Pancreas (tissue), 10 donors: ENCODE results near the gene EIF5. TPM values are rescaled to one million over a fixed set of nuclear protein-coding genes. Genes with fewer than 3 reads are reported as not detected.

Experiments used
- ATAC-seq, 4 donors: fragments of 200-7000 bp; cut with Tn5 transposase; one replicate each; pipeline versions ENCODE4 v1.8.0 to v1.9.1; 2020; ENCODE audit warnings: mild to moderate bottlenecking in 4 of 4, moderate library complexity in 4 of 4
- DNase-seq, 6 donors: peaks; one replicate each; pipeline ENCODE4 v3.0.0-alpha.2; 2020
- FAIRE-seq: peaks from 2 replicates; lab custom pipeline; 2012; peaks lifted over from hg19 to GRCh38; lab: Jason Lieb, UNC
- H3K27ac ChIP-seq, 4 donors: fragments of 200-600 bp; sonication (generic); 1 replicate in 3 of 4; 2 replicates in 1 of 4; pipeline versions ENCODE4 v1.5.0 to v1.8.0; 2020
- H3K27me3 ChIP-seq, 4 donors: fragments of 200-600 bp; one replicate each; pipeline ENCODE4 v1.8.0; 2021
- H3K36me3 ChIP-seq, 3 donors: fragments of 200-600 bp; sonication (generic) in 1 of 3; one replicate each; pipeline versions ENCODE4 v1.5.0 to v1.8.0; 2020 to 2021
- H3K4me1 ChIP-seq, 3 donors: fragments of 200-600 bp; one replicate each; pipeline ENCODE4 v1.8.0; 2021
- H3K4me3 ChIP-seq, 4 donors: fragments of 200-600 bp; sonication (generic) in 2 of 4; one replicate each; pipeline versions ENCODE4 v1.5.0 to v1.8.0; 2020 to 2021
- H3K9me3 ChIP-seq, 4 donors: fragments of 200-600 bp; one replicate each; pipeline ENCODE4 v1.8.0; 2021
- CTCF ChIP-seq, 4 donors: fragments of 200-600 bp; sonication (generic) in 3 of 4; IDR thresholded peaks; one replicate each; pipeline versions ENCODE4 v1.5.0 to v1.8.0; 2021; ENCODE audit warnings: antibody characterized with exemption in 4 of 4
- WGBS, 2 donors: extraction: QIAGEN DNeasy Blood & Tissue Kit; methylation state at CpG; one replicate each; pipeline ENCODE4 v1.1.7; 2013; 5-methylcytosine and 5-hydroxymethylcytosine counted together
- intact Hi-C, 3 donors: fragments of 100-400 bp; cut with DNase I; formaldehyde crosslinking; loops; one replicate each; pipeline versions ENCODE4 v1.11.1 to v1.14.2; 2022
- polyA plus RNA-seq, 2 donors: library from polyadenylated mRNA; stranded (reverse); fragments of 200-250 nt; gene quantifications; one replicate each; pipeline ENCODE4 v1.2.3, GENCODE V29; 2013
- total RNA-seq, 6 donors: library from RNA; stranded (reverse); fragmentation: NEBNext Ultra II Directional in 4 of 6; extraction: Animal tissue kit (Norgen Biotek cat#: 25700) in 4 of 6; gene quantifications; one replicate each; pipeline versions ENCODE4 v1.2.1 to v1.2.4, GENCODE V29; 2021 to 2023
- donor health status: healthy with polysubstance abuse.
- donor health status: DM: no; HTN: no; CAD: no; lungs with moderate emphysema.
- donor health status: DM: no; HTN: no; CAD: no.
- donor health status: control.
- donor health status: control.
- donor health status: Bipolar disorder and iron deficiency.
- donor health status: DM: yes; HTN: yes; CAD: no.
- donor health status: DM: no; HTN: no; CAD: no.
- donor health status: DM: no; HTN: no; CAD: no.
- donor health status: DM: yes; HTN: yes; CAD: no.

EIF5 gene
- total and polyA plus RNA-seq, 8 donors, result 22.2 to 139 (median 95.2) TPM

- Histone ChIP-seq H3K4me3 (no peak overlapping the region), H3K9me3 (no peaks in the 10 kb centered on the region), H3K27ac (no peak overlapping the region), H3K36me3 (no peaks in the 10 kb centered on the region), H3K27me3 (no peaks in the 10 kb centered on the region), H3K4me1 (no peaks in the 10 kb centered on the region)
- DNase-seq (peak in 1 of 6 donors; percentile 16), FAIRE-seq (no peak), ATAC-seq (no peak)
- 76 to 86% methylated on average over 12 of the region's 12 CpGs for WGBS, 2 donors
- TF ChIP-seq CTCF (IDR thresholded peaks at IDR 0.05), result no peak
- intact Hi-C loops, result loop anchor here in 2 of 3 donors (10.0 kb wide), 1 partner anchor 192 kb away; no protein-coding TSS in a partner anchor
Observed at GRCh38 chr14:103296987-103297386, 37.0 kb upstream of the EIF5 start.

GRCh38 chr14:103298620-103299019 lies 35.4 kb upstream of the EIF5 start:
- H3K9me3 ChIP-seq, result no peaks in the 10 kb centered on the region
- no peak for TF ChIP-seq CTCF (IDR thresholded peaks at IDR 0.05)
- no peak overlapping the region for H3K4me3 ChIP-seq
- H3K27ac ChIP-seq, result no peak overlapping the region
- H3K4me1 ChIP-seq, result no peaks in the 10 kb centered on the region
- H3K27me3 ChIP-seq, result no peaks in the 10 kb centered on the region
- ATAC-seq (no peak), FAIRE-seq (no peak), DNase-seq (no peak)
- intact Hi-C loops, result loop anchor here in 2 of 3 donors (10.0 kb wide), 1 partner anchor 194 kb away; no protein-coding TSS in a partner anchor
- WGBS, 2 donors, result 96 to 100% methylated on average over 1 of the region's 1 CpG
- no peaks in the 10 kb centered on the region for H3K36me3 ChIP-seq

DNA sequence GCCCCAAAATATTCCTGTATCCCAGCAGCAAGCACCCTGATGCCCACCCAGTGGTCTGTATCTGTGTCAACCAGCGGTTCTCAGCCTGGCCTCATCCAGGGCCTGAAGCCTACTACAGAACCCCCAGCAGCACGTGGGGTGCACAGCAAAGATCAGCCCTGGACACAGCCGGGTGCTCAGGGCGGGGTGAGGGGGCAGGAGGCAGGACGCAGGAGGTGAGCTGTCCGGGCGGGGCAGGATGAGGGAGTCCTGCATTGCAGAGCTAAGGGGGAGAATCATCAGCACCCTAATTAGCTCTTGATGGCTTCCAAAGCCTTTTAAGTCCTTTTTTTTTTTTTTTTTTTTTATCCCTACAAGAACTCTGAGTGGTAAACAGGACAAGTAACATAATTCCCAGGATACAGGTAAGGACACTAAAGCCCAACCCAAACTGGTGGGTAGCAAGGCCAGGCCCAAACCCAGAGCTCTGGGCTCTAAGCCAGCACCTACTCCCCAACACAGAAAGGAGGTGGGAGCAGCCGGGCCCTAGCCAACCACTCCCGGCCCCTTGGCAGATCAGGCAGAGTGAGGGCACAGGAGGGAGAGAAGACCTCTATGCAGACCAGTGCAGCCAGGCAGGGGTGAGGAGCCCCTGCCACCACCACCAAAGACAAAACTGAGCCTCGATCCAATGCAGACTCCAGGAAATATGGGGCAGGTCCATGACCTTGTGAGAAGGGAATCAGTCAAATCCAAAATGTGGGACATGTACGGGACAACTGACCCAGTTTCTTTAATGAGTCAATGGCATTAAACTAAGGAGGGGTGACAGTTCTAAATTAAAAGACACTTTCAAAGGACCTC lies 32.3 kb upstream of the EIF5 start:
- Histone ChIP-seq H3K36me3 (no peaks in the 10 kb centered on the region), H3K4me1 (no peaks in the 10 kb centered on the region), H3K4me3 (no peak overlapping the region), H3K9me3 (no peaks in the 10 kb centered on the region), H3K27me3 (no peaks in the 10 kb centered on the region), H3K27ac (no peak overlapping the region)
- intact Hi-C loops, result no loop called here
- ATAC-seq (no peak), FAIRE-seq (no peak), DNase-seq (peak in 1 of 6 donors; percentile 42)
- no peak for TF ChIP-seq CTCF (IDR thresholded peaks at IDR 0.05)
- 83 to 84% methylated on average over 11 of the region's 11 CpGs for WGBS, 2 donors

DNA sequence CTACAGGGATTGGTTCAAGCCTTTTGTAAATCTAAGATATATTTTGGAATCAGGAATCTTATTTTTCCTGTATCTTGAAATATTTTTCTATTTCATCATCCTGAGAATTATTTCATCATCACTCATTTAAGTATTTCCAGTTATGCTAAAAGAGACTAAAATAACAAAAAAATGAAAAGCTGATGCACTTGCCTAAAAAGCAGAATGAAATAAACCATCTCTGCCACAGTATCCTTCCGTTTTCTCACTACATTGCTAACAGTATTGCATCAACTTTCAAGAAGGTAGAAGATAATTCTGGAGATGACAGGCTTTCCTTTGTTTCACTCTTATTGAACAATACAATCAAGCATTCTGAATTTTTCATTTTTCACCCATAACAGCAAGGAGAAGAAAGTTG lies 31.1 kb upstream of the EIF5 start:
- no peak for TF ChIP-seq CTCF (IDR thresholded peaks at IDR 0.05)
- 72 to 95% methylated on average over 1 of the region's 1 CpG for WGBS, 2 donors
- Histone ChIP-seq H3K4me3 (no peak overlapping the region), H3K9me3 (no peaks in the 10 kb centered on the region), H3K27ac (no peak overlapping the region), H3K4me1 (no peaks in the 10 kb centered on the region), H3K36me3 (no peaks in the 10 kb centered on the region), H3K27me3 (no peaks in the 10 kb centered on the region)
- no peak for DNase-seq
- intact Hi-C loops, result no loop called here
- FAIRE-seq, result no peak
- no peak for ATAC-seq

- WGBS, 2 donors, result 51 to 56% methylated on average over 2 of the region's 2 CpGs
- ATAC-seq, result no peak
- intact Hi-C loops, result no loop called here
- no peak for DNase-seq
- Histone ChIP-seq H3K4me1 (no peaks in the 10 kb centered on the region), H3K4me3 (no peak overlapping the region), H3K27me3 (no peaks in the 10 kb centered on the region), H3K36me3 (no peaks in the 10 kb centered on the region), H3K27ac (no peak overlapping the region), H3K9me3 (no peaks in the 10 kb centered on the region)
- no peak for TF ChIP-seq CTCF (IDR thresholded peaks at IDR 0.05)
- no peak for FAIRE-seq
Observed at GRCh38 chr14:103304706-103305105, 29.3 kb upstream of the EIF5 start.
